ENCODE data around the gene GSK3A. TPM values are rescaled to one million over a fixed set of nuclear protein-coding genes. Genes with fewer than 3 reads are reported as not detected.

Gene GSK3A
- total and polyA plus RNA-seq, 9 of the 15 experiments (the other 6 are each of a cell fraction or from before 2014, with no cell fraction given) = 0.62 to 90.7 (median 33.3) TPM

- ATAC-seq = peak; percentile 1; the same call in 2 of the 3 replicates
- peak overlapping the region; percentile 55; the same call in 1 of the 2 replicates for H2AFZ ChIP-seq (ENCODE audit: low read depth, low read length)
- H3K27ac ChIP-seq (ENCODE audit: extremely low read depth, low read depth, low read length) = peak overlapping the region; percentile 90
- H3K9ac ChIP-seq (ENCODE audit: insufficient read depth in 1 of 2, low read depth in 2 of 2, low read length in 2 of 2) = peak overlapping the region; percentile 68 to 94; a peak in 3 of 4 replicates
- no peaks in the 10 kb centered on the region; a peak in 1 of 5 replicates for H3K27me3 ChIP-seq (ENCODE audit: control insufficient read depth in 2 of 2, insufficient read depth in 2 of 2, low read length in 2 of 2)
- peak overlapping the region; percentile 48 for H3K4me3 ChIP-seq
- intact Hi-C loops (cut with micrococcal nuclease) = no loop called here
- H3K79me2 ChIP-seq (ENCODE audit: control insufficient read depth, insufficient read depth, low read length) = peaks cover 66% of the 10 kb centered on the region
- peak; percentile 86 to 95 (median 88) for DNase-seq (ENCODE audit: extremely low read depth in 1 of 4, low spot score in 3 of 4)
- BruUV-seq (replicated peaks) = no TSS peak
- no peaks in the 10 kb centered on the region for H3K9me3 ChIP-seq (replicated peaks; ENCODE audit: control insufficient read depth, insufficient read depth, low read depth, low read length)
- H4K20me1 ChIP-seq (replicated peaks; ENCODE audit: control insufficient read depth, insufficient read depth, low read length) = 0 out of 2 replicates have a peak, but pooled peaks cover 8% of the 10 kb centered on the region
- peak overlapping the region; percentile 51; the same call in 1 of the 2 replicates for H3K4me2 ChIP-seq (ENCODE audit: insufficient read depth, low read length)
- ChIA-PET POLR2A (interaction anchor here (1.0 to 1.7 kb wide), 4 partner anchors 9 to 40 kb away, joined by 3 to 4 read pairs (median 4); no protein-coding TSS in a partner anchor), CTCF (ENCODE audit: low intra/inter-chr PET ratio) (interaction anchor here (0.8 kb wide), 1 partner anchor 41 kb away, joined by 3 read pairs; the partner anchor contains the start of gene MEGF8)
- in situ Hi-C loops (cut with MboI) = no loop called here
- no peaks in the 10 kb centered on the region for H3K9me1 ChIP-seq (ENCODE audit: control insufficient read depth, insufficient read depth, low read length)
- H3K36me3 ChIP-seq (ENCODE audit: control insufficient read depth, insufficient read depth, low read length) = peaks cover 26% of the 10 kb centered on the region; the same call in 2 of the 3 replicates
- FAIRE-seq = no peak
- H3K4me1 ChIP-seq (replicated peaks in 1 of 2; ENCODE audit: control insufficient read depth in 2 of 2, insufficient read depth in 2 of 2, low read length in 2 of 2) = peaks cover 45 to 87% of the 10 kb centered on the region in 2 experiments
- 3% methylated on average over 12 of the region's 76 CpGs for WGBS (ENCODE audit: insufficient coverage, low coverage, missing lambda C conversion rate)
- peak; percentile 81; the same call in 1 of the 2 replicates for TF ChIP-seq RB1 (IDR thresholded peaks at IDR 0.05; ENCODE audit: low read depth)
- peak; percentile 14 for TF ChIP-seq KDM5B (IDR thresholded peaks at IDR 0.05; ENCODE audit: insufficient replicate concordance, low read depth, low read length)
- no peak for TF ChIP-seq ZNF134 (CRISPR knock-in tag; conservative IDR thresholded peaks at IDR 0.05)
- TF ChIP-seq VEZF1 (CRISPR knock-in tag; IDR thresholded peaks at IDR 0.05) = peak; percentile 99
- no peak for TF ChIP-seq CTBP1 (IDR thresholded peaks at IDR 0.05; ENCODE audit: borderline replicate concordance)
- TF ChIP-seq NRF1 (conservative IDR thresholded peaks at IDR 0.05 in 1 of 2, IDR thresholded peaks at IDR 0.05 in 1 of 2) = peak in 1 of 2 experiments; percentile 31; a peak in 2 of 4 replicates
- TF ChIP-seq CXXC5 (CRISPR knock-in tag; IDR thresholded peaks at IDR 0.05) = peak; percentile 79
- TF ChIP-seq GMEB1 (CRISPR knock-in tag; IDR thresholded peaks at IDR 0.05) = peak; percentile 55
- TF ChIP-seq HDAC3 (IDR thresholded peaks at IDR 0.05; ENCODE audit: borderline replicate concordance, partially characterized antibody) = no peak
- TF ChIP-seq CREB1 (IDR thresholded peaks at IDR 0.05) = peak; percentile 73; the same call in 1 of the 2 replicates
- TF ChIP-seq CREB1 (CRISPR knock-in tag; IDR thresholded peaks at IDR 0.05) = no peak
- TF ChIP-seq RBFOX2 (IDR thresholded peaks at IDR 0.05; ENCODE audit: low read depth, low read length) = peak; percentile 80
- peak; percentile 83 for TF ChIP-seq POLR2G (IDR thresholded peaks at IDR 0.05; ENCODE audit: low read depth, low read length)
- TF ChIP-seq GABPA (tag; conservative IDR thresholded peaks at IDR 0.05; ENCODE audit: low read depth) = peak; percentile 37; the same call in 1 of the 2 replicates
- TF ChIP-seq ZNF347 (CRISPR knock-in tag; IDR thresholded peaks at IDR 0.05; ENCODE audit: low read depth) = no peak
- TF ChIP-seq ERF (CRISPR knock-in tag; IDR thresholded peaks at IDR 0.05) = 0 out of 2 replicates have a peak, but pooled peaks have one; percentile 64
- no peak for TF ChIP-seq ZFX (CRISPR knock-in tag; IDR thresholded peaks at IDR 0.05)
- TF ChIP-seq C11orf30 (IDR thresholded peaks at IDR 0.05; ENCODE audit: low read depth) = no peak
- peak; percentile 54 to 94 for TF ChIP-seq MAZ (CRISPR knock-in tag; conservative IDR thresholded peaks at IDR 0.05 in 1 of 2, IDR thresholded peaks at IDR 0.05 in 1 of 2)
- TF ChIP-seq HNRNPK (IDR thresholded peaks at IDR 0.05; ENCODE audit: low read depth, low read length, poor library complexity, severe bottlenecking) = no peak
Observed at GRCh38 chr19:42284066-42284501, 41.7 kb upstream of the GSK3A start.
